ENCODE results near the gene LCE1A. TPM values are rescaled to one million over a fixed set of nuclear protein-coding genes. Genes with fewer than 3 reads are reported as not detected.

Gene LCE1A
- total RNA-seq, 1 experiment from 2014 or later: not detected

GRCh38 chr1:152871731-152872126 lies 44.5 kb downstream of the LCE1A start:
- no TSS peak for BruUV-seq (replicated peaks)
- Mint-ChIP-seq H3K36me3 (ENCODE audit: insufficient read depth, unreplicated experiment) (no peaks in the 10 kb centered on the region), H3K4me1 (ENCODE audit: low read depth, unreplicated experiment) (no peaks in the 10 kb centered on the region), H3K27ac (ENCODE audit: unreplicated experiment) (no peak overlapping the region), H3K4me3 (ENCODE audit: low read depth, unreplicated experiment) (no peak overlapping the region), H3K9me3 (ENCODE audit: low read depth, unreplicated experiment) (no peaks in the 10 kb centered on the region), H3K27me3 (ENCODE audit: unreplicated experiment) (no peaks in the 10 kb centered on the region)
- TF ChIP-seq CTCF (IDR thresholded peaks at IDR 0.05; ENCODE audit: unreplicated experiment): no peak
- CTCF ChIA-PET: interaction anchor here (0.6 to 4.6 kb wide), 8 partner anchors 35 to 325 kb away, joined by 3 to 76 read pairs (median 10); partner anchors contain the start of gene IVL
- DNase-seq: no peak
- intact Hi-C loops (cut with micrococcal nuclease; ENCODE audit: unreplicated experiment): loop anchor here (1.0 to 2.0 kb wide), 6 partner anchors 35 to 407 kb away; no protein-coding TSS in a partner anchor

GRCh38 chr1:152873495-152873894 lies 46.2 kb downstream of the LCE1A start:
- Mint-ChIP-seq H3K36me3 (ENCODE audit: insufficient read depth, unreplicated experiment) (no peaks in the 10 kb centered on the region), H3K27ac (ENCODE audit: unreplicated experiment) (no peak overlapping the region), H3K4me3 (ENCODE audit: low read depth, unreplicated experiment) (no peak overlapping the region), H3K9me3 (ENCODE audit: low read depth, unreplicated experiment) (no peaks in the 10 kb centered on the region), H3K4me1 (ENCODE audit: low read depth, unreplicated experiment) (no peaks in the 10 kb centered on the region), H3K27me3 (ENCODE audit: unreplicated experiment) (no peaks in the 10 kb centered on the region)
- no TSS peak for BruUV-seq (replicated peaks)
- DNase-seq: no peak
- intact Hi-C loops (cut with micrococcal nuclease; ENCODE audit: unreplicated experiment): no loop called here
- CTCF ChIA-PET: interaction anchor here (4.6 kb wide), 1 partner anchor 319 kb away, joined by 76 read pairs; no protein-coding TSS in a partner anchor
- no peak for TF ChIP-seq CTCF (IDR thresholded peaks at IDR 0.05; ENCODE audit: unreplicated experiment)

- no peak for DNase-seq
- no peak for TF ChIP-seq CTCF (IDR thresholded peaks at IDR 0.05; ENCODE audit: unreplicated experiment)
- H3K4me3 Mint-ChIP-seq (ENCODE audit: low read depth, unreplicated experiment): no peak overlapping the region
- CTCF ChIA-PET: no interaction called here
- intact Hi-C loops (cut with micrococcal nuclease; ENCODE audit: unreplicated experiment): no loop called here
- H3K36me3 Mint-ChIP-seq (ENCODE audit: insufficient read depth, unreplicated experiment): no peaks in the 10 kb centered on the region
- no peaks in the 10 kb centered on the region for H3K9me3 Mint-ChIP-seq (ENCODE audit: low read depth, unreplicated experiment)
- no peak overlapping the region for H3K27ac Mint-ChIP-seq (ENCODE audit: unreplicated experiment)
- H3K27me3 Mint-ChIP-seq (ENCODE audit: unreplicated experiment): no peaks in the 10 kb centered on the region
- BruUV-seq (replicated peaks): no TSS peak
- no peaks in the 10 kb centered on the region for H3K4me1 Mint-ChIP-seq (ENCODE audit: low read depth, unreplicated experiment)
Observed at GRCh38 chr1:152876827-152877226, 49.6 kb downstream of the LCE1A start.

Other genes with a start within 250 kb of the LCE1A start
- gene LCE3D, start 247.0 kb upstream of the LCE1A start, total RNA-seq (2022): not detected in 2 replicates
- not detected in 2 replicates for gene LCE3C, start 227.2 kb upstream of the LCE1A start, total RNA-seq (2022)
- not detected in 2 replicates for gene LCE3B, start 213.7 kb upstream of the LCE1A start, total RNA-seq (2022)
- gene LCE3A, start 204.4 kb upstream of the LCE1A start, total RNA-seq (2022): not detected in 2 replicates
- not detected in 2 replicates for gene LCE2D, start 164.1 kb upstream of the LCE1A start, total RNA-seq (2022)
- gene LCE2C, start 152.2 kb upstream of the LCE1A start, total RNA-seq (2022): not detected in 2 replicates
- not detected in 2 replicates for gene LCE2B, start 141.3 kb upstream of the LCE1A start, total RNA-seq (2022)
- not detected in 2 replicates for gene LCE2A, start 129.1 kb upstream of the LCE1A start, total RNA-seq (2022)
- gene LCE4A, start 119.3 kb upstream of the LCE1A start, total RNA-seq (2022): not detected in 2 replicates
- not detected in 2 replicates for gene KPRP, start 69.4 kb upstream of the LCE1A start, total RNA-seq (2022)
- not detected in 2 replicates for gene LCE1F, start 52.3 kb upstream of the LCE1A start, total RNA-seq (2022)
- not detected in 2 replicates for gene LCE1E, start 41.2 kb upstream of the LCE1A start, total RNA-seq (2022)
- gene LCE1D, start 30.8 kb upstream of the LCE1A start, total RNA-seq (2022): not detected in 2 replicates
- not detected in 2 replicates for gene LCE1C, start 20.8 kb upstream of the LCE1A start, total RNA-seq (2022)
- not detected in 2 replicates for gene LCE1B, start 15.5 kb upstream of the LCE1A start, total RNA-seq (2022)
- not detected in 2 replicates for gene LCE6A, start 15.4 kb downstream of the LCE1A start, total RNA-seq (2022)
- gene LCE7A, start 32.5 kb downstream of the LCE1A start, total RNA-seq (2022): not detected in 2 replicates
- gene SMCP, start 50.8 kb downstream of the LCE1A start, total RNA-seq (2022): not detected in 2 replicates
- gene IVL, start 81.1 kb downstream of the LCE1A start, total RNA-seq (2022): 1.1 and 1.9 TPM in 2 replicates
- gene SPRR5, start 119.7 kb downstream of the LCE1A start, total RNA-seq (2022): not detected in 2 replicates
- not detected in 2 replicates for gene SPRR4, start 143.2 kb downstream of the LCE1A start, total RNA-seq (2022)
- not detected in 2 replicates for gene SPRR1A, start 156.6 kb downstream of the LCE1A start, total RNA-seq (2022)
- gene SPRR3, start 174.3 kb downstream of the LCE1A start, total RNA-seq (2022): 6.2 and 26.7 TPM in 2 replicates
- 3.1 TPM in 1 of 2 replicates, not detected in the other for gene SPRR1B, start 203.7 kb downstream of the LCE1A start, total RNA-seq (2022)
- not detected in 2 replicates for gene SPRR2D, start 213.6 kb downstream of the LCE1A start, total RNA-seq (2022)
- not detected in 2 replicates for gene SPRR2A, start 230.0 kb downstream of the LCE1A start, total RNA-seq (2022)
- not detected in 2 replicates for gene SPRR2B, start 244.1 kb downstream of the LCE1A start, total RNA-seq (2022)